ENCODE results near the gene SOWAHC. TPM values are rescaled to one million over a fixed set of nuclear protein-coding genes. Genes with fewer than 3 reads are reported as not detected.

SOWAHC gene
- total and polyA plus RNA-seq, 2 of the 13 experiments (the other 11 are each of a cell fraction or from before 2014, with no cell fraction given) = 21.2 to 22.5 TPM

DNA sequence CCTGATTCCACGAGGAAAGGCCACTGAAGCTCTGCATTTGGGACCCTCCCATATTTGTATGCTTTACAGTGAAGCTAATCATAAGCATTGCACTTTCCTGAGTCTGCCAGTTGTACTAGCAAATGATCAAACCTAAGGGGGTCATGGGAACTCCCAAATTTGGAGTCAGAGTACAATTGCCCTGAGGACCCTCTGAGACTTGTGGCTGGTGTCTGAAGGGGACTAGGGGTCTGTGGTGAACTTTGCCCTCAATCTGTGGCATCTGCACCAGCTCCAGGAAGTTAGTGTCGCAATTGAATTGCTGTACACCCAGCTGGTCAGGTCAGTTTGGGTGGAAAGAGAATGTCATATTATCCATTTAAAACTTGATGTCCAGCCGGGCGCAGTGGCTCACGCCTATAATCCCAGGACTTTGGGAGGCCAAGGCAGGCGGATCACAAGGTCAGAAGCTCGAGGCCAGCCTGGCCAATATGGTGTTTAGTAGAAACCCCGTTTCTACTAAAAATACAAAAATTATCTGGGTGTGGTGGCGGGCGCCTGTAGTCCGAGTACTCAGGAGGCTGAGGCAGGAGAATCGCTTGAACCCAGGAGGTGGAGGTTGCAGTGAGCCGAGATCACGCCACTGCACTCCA lies 18.1 kb downstream of the SOWAHC start (continued):
- TF ChIP-seq MEF2D (CRISPR knock-in tag; IDR thresholded peaks at IDR 0.05) (peak; percentile 50; the same call in 1 of the 2 replicates), ZNF768 (CRISPR knock-in tag; IDR thresholded peaks at IDR 0.05) (no peak), SAP130 (CRISPR knock-in tag; IDR thresholded peaks at IDR 0.05; ENCODE audit: low read depth) (peak; percentile 89), NKX3-1 (CRISPR knock-in tag; IDR thresholded peaks at IDR 0.05) (no peak), ZNF879 (CRISPR knock-in tag; IDR thresholded peaks at IDR 0.05) (no peak), MEIS2 (CRISPR knock-in tag; IDR thresholded peaks at IDR 0.05) (peak; percentile 49; the same call in 1 of the 2 replicates), ZNF660 (CRISPR knock-in tag; IDR thresholded peaks at IDR 0.05; ENCODE audit: borderline replicate concordance, low read depth) (no peak), MAFF (IDR thresholded peaks at IDR 0.05; ENCODE audit: low read depth, low read length) (no peak), KLF6 (CRISPR knock-in tag; IDR thresholded peaks at IDR 0.05) (0 out of 2 replicates have a peak, but pooled peaks have one; percentile 42), SALL1 (CRISPR knock-in tag; IDR thresholded peaks at IDR 0.05) (peak; percentile 98), KDM2A (CRISPR knock-in tag; IDR thresholded peaks at IDR 0.05; ENCODE audit: borderline replicate concordance, low read depth) (peak; percentile 59; the same call in 1 of the 2 replicates), PAX8 (CRISPR knock-in tag; IDR thresholded peaks at IDR 0.05; ENCODE audit: borderline replicate concordance) (no peak), ATM (IDR thresholded peaks at IDR 0.05; ENCODE audit: borderline replicate concordance) (no peak), GATAD2A (CRISPR knock-in tag; IDR thresholded peaks at IDR 0.05) (peak; percentile 98), ZNF329 (CRISPR knock-in tag; IDR thresholded peaks at IDR 0.05; ENCODE audit: low read depth) (no peak), NFE2L2 (IDR thresholded peaks at IDR 0.05; ENCODE audit: low read length) (no peak), PHF5A (CRISPR knock-in tag; IDR thresholded peaks at IDR 0.05; ENCODE audit: low read depth, unreplicated experiment) (peak; percentile 59)
- TF ChIP-seq, protein P1, sequence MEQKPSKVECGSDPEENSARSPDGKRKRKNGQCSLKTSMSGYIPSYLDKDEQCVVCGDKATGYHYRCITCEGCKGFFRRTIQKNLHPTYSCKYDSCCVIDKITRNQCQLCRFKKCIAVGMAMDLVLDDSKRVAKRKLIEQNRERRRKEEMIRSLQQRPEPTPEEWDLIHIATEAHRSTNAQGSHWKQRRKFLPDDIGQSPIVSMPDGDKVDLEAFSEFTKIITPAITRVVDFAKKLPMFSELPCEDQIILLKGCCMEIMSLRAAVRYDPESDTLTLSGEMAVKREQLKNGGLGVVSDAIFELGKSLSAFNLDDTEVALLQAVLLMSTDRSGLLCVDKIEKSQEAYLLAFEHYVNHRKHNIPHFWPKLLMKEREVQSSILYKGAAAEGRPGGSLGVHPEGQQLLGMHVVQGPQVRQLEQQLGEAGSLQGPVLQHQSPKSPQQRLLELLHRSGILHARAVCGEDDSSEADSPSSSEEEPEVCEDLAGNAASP (CRISPR knock-in tag; IDR thresholded peaks at IDR 0.05; ENCODE audit: borderline replicate concordance) = peak; percentile 91
- TF ChIP-seq, protein P2, sequence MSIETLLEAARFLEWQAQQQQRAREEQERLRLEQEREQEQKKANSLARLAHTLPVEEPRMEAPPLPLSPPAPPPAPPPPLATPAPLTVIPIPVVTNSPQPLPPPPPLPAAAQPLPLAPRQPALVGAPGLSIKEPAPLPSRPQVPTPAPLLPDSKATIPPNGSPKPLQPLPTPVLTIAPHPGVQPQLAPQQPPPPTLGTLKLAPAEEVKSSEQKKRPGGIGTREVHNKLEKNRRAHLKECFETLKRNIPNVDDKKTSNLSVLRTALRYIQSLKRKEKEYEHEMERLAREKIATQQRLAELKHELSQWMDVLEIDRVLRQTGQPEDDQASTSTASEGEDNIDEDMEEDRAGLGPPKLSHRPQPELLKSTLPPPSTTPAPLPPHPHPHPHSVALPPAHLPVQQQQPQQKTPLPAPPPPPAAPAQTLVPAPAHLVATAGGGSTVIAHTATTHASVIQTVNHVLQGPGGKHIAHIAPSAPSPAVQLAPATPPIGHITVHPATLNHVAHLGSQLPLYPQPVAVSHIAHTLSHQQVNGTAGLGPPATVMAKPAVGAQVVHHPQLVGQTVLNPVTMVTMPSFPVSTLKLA (IDR thresholded peaks at IDR 0.05) = no peak
- TF ChIP-seq, protein P3, sequence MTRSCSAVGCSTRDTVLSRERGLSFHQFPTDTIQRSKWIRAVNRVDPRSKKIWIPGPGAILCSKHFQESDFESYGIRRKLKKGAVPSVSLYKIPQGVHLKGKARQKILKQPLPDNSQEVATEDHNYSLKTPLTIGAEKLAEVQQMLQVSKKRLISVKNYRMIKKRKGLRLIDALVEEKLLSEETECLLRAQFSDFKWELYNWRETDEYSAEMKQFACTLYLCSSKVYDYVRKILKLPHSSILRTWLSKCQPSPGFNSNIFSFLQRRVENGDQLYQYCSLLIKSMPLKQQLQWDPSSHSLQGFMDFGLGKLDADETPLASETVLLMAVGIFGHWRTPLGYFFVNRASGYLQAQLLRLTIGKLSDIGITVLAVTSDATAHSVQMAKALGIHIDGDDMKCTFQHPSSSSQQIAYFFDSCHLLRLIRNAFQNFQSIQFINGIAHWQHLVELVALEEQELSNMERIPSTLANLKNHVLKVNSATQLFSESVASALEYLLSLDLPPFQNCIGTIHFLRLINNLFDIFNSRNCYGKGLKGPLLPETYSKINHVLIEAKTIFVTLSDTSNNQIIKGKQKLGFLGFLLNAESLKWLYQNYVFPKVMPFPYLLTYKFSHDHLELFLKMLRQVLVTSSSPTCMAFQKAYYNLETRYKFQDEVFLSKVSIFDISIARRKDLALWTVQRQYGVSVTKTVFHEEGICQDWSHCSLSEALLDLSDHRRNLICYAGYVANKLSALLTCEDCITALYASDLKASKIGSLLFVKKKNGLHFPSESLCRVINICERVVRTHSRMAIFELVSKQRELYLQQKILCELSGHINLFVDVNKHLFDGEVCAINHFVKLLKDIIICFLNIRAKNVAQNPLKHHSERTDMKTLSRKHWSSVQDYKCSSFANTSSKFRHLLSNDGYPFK (CRISPR knock-in tag; IDR thresholded peaks at IDR 0.05; ENCODE audit: borderline replicate concordance) = no peak
- TF ChIP-seq, protein P4, sequence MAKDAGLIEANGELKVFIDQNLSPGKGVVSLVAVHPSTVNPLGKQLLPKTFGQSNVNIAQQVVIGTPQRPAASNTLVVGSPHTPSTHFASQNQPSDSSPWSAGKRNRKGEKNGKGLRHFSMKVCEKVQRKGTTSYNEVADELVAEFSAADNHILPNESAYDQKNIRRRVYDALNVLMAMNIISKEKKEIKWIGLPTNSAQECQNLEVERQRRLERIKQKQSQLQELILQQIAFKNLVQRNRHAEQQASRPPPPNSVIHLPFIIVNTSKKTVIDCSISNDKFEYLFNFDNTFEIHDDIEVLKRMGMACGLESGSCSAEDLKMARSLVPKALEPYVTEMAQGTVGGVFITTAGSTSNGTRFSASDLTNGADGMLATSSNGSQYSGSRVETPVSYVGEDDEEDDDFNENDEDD (CRISPR knock-in tag; IDR thresholded peaks at IDR 0.05; ENCODE audit: borderline replicate concordance) = 0 out of 2 replicates have a peak, but pooled peaks have one; percentile 36
- TF ChIP-seq, protein P5, sequence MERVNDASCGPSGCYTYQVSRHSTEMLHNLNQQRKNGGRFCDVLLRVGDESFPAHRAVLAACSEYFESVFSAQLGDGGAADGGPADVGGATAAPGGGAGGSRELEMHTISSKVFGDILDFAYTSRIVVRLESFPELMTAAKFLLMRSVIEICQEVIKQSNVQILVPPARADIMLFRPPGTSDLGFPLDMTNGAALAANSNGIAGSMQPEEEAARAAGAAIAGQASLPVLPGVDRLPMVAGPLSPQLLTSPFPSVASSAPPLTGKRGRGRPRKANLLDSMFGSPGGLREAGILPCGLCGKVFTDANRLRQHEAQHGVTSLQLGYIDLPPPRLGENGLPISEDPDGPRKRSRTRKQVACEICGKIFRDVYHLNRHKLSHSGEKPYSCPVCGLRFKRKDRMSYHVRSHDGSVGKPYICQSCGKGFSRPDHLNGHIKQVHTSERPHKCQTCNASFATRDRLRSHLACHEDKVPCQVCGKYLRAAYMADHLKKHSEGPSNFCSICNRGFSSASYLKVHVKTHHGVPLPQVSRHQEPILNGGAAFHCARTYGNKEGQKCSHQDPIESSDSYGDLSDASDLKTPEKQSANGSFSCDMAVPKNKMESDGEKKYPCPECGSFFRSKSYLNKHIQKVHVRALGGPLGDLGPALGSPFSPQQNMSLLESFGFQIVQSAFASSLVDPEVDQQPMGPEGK (CRISPR knock-in tag; IDR thresholded peaks at IDR 0.05) = peak; percentile 75
